CD14-positive monocyte (primary cell): ENCODE measurements around the gene ZNF608. TPM values are rescaled to one million over a fixed set of nuclear protein-coding genes. Genes with fewer than 3 reads are reported as not detected.

Experiments
- DNase-seq, 3 donors: peaks; one replicate each; pipeline ENCODE4 v3.0.0-alpha.2; 2011 to 2022
- H2AFZ ChIP-seq: 2 replicates; pipeline ENCODE4 v1.6.0; 2012; ENCODE audit warnings: mild to moderate bottlenecking, low read depth, low read length, inconsistent platforms; ENCODE audit not compliant: insufficient read depth, poor library complexity, severe bottlenecking
- H3K27ac ChIP-seq, 2 donors: 1 replicate in 1 of 2; 2 replicates in 1 of 2; pipeline ENCODE4 v1.5.1; 2012 to 2013; ENCODE audit warnings: low read length in 2 of 2, control low read depth in 1 of 2, inconsistent platforms in 1 of 2, low read depth in 1 of 2, mild to moderate bottlenecking in 1 of 2
- H3K27me3 ChIP-seq, 2 donors: one replicate each; pipeline versions ENCODE4 v1.6.0 to v1.6.1; 2011 to 2013; ENCODE audit warnings: low read length in 2 of 2; ENCODE audit not compliant: control insufficient read depth in 2 of 2, insufficient read depth in 2 of 2
- H3K36me3 ChIP-seq, 2 donors: replicated peaks in 1 of 2; 1 replicate in 1 of 2; 2 replicates in 1 of 2; pipeline versions ENCODE4 v1.5.1 to v1.6.1; 2012 to 2013; ENCODE audit warnings: low read length in 2 of 2, control low read depth in 1 of 2, inconsistent platforms in 1 of 2, mild to moderate bottlenecking in 1 of 2; ENCODE audit not compliant: insufficient read depth in 2 of 2, control insufficient read depth in 1 of 2
- H3K4me1 ChIP-seq, 2 donors: 1 replicate in 1 of 2; 2 replicates in 1 of 2; pipeline versions ENCODE4 v1.5.1 to v1.6.1; 2012 to 2013; ENCODE audit warnings: low read length in 2 of 2, control low read depth in 1 of 2, inconsistent platforms in 1 of 2, mild to moderate bottlenecking in 1 of 2, moderate library complexity in 1 of 2; ENCODE audit not compliant: insufficient read depth in 2 of 2, control insufficient read depth in 1 of 2
- H3K4me2 ChIP-seq: replicated peaks from 2 replicates; pipeline ENCODE3; 2012; ENCODE audit warnings: low read length, moderate library complexity, mild to moderate bottlenecking; ENCODE audit not compliant: poor library complexity, severe bottlenecking; ENCODE audit errors: extremely low read depth
- H3K4me3 ChIP-seq, 3 experiments: fragments of 200-600 bp in 1 of 3; sonication (generic) in 1 of 3; replicated peaks in 1 of 3; 1 replicate in 2 of 3; 2 replicates in 1 of 3; pipeline ENCODE4 v1.5.1; 2011 to 2013; ENCODE audit warnings: low read length in 3 of 3, mild to moderate bottlenecking in 3 of 3, control low read depth in 2 of 3, low read depth in 2 of 3, inconsistent platforms in 1 of 3, moderate library complexity in 1 of 3
- H3K79me2 ChIP-seq: 2 replicates; pipeline ENCODE4 v1.6.0; 2012; ENCODE audit warnings: mild to moderate bottlenecking, control low read depth, inconsistent platforms, low read length, moderate library complexity; ENCODE audit not compliant: insufficient read depth
- H3K9ac ChIP-seq: 2 replicates; pipeline ENCODE4 v1.6.0; 2017; ENCODE audit warnings: low read length, mild to moderate bottlenecking; ENCODE audit not compliant: insufficient read depth, poor library complexity, severe bottlenecking
- H3K9me3 ChIP-seq, 2 donors: replicated peaks in 1 of 2; 1 replicate in 1 of 2; 2 replicates in 1 of 2; pipeline versions ENCODE4 v1.5.1 to v1.6.1; 2012 to 2013; ENCODE audit warnings: low read length in 2 of 2, control low read depth in 1 of 2; ENCODE audit not compliant: control insufficient read depth in 1 of 2, insufficient read depth in 1 of 2
- H4K20me1 ChIP-seq: 2 replicates; pipeline ENCODE4 v1.6.0; 2012; ENCODE audit warnings: mild to moderate bottlenecking, low read length, control low read depth, moderate library complexity; ENCODE audit not compliant: insufficient read depth
- H3K27ac Mint-ChIP-seq, 7 donors: one replicate each; pipeline ENCODE4 v1.8.0; 2020; ENCODE audit warnings: mild to moderate bottlenecking in 7 of 7, mixed read lengths in 7 of 7, moderate library complexity in 6 of 7, inconsistent platforms in 2 of 7
- H3K27me3 Mint-ChIP-seq, 3 donors: one replicate each; pipeline ENCODE4 v1.8.0; 2021 to 2022; ENCODE audit warnings: low read depth in 3 of 3, mild to moderate bottlenecking in 3 of 3, mixed read lengths in 3 of 3, moderate library complexity in 3 of 3, inconsistent platforms in 1 of 3
- H3K36me3 Mint-ChIP-seq, 2 donors: one replicate each; pipeline ENCODE4 v1.8.0; 2020; ENCODE audit warnings: mixed read lengths in 2 of 2, inconsistent platforms in 1 of 2, mild to moderate bottlenecking in 1 of 2
- H3K4me1 Mint-ChIP-seq: one replicate; pipeline ENCODE4 v1.8.0; 2020; ENCODE audit warnings: mild to moderate bottlenecking, mixed read lengths
- H3K4me3 Mint-ChIP-seq, 2 donors: one replicate each; pipeline ENCODE4 v1.8.0; 2020; ENCODE audit warnings: mild to moderate bottlenecking in 2 of 2, mixed read lengths in 2 of 2, moderate library complexity in 1 of 2
- H3K9me3 Mint-ChIP-seq, 7 donors: one replicate each; pipeline ENCODE4 v1.8.0; 2020 to 2022; ENCODE audit warnings: mixed read lengths in 7 of 7, mild to moderate bottlenecking in 6 of 7, moderate library complexity in 6 of 7, inconsistent platforms in 2 of 7
- CTCF ChIP-seq: fragments of 200-600 bp; IDR thresholded peaks from one replicate; pipeline ENCODE4 v1.8.0; 2022; ENCODE audit warnings: antibody characterized with exemption, mild to moderate bottlenecking
- WGBS: methylation state at CpG from one replicate; pipeline ENCODE4 v1.1.5; 2013; ENCODE audit warnings: missing lambda C conversion rate; ENCODE audit not compliant: insufficient coverage; 5-methylcytosine and 5-hydroxymethylcytosine counted together
- intact Hi-C, 2 donors: fragments of 100-400 bp; cut with micrococcal nuclease; formaldehyde crosslinking; loops; one replicate each; pipeline versions ENCODE4 v1.15.0 to v1.15.1; 2023
- polyA plus RNA-seq, 3 donors: library from polyadenylated mRNA; depleted of rRNA in 1 of 3; unstranded in 2 of 3; stranded (reverse) in 1 of 3; fragments of 300-500 nt in 2 of 3; fragments of >200 nt in 1 of 3; fragmentation: Illumina TruSeq in 2 of 3; gene quantifications; 1 replicate in 2 of 3; 2 replicates in 1 of 3; pipeline ENCODE4 v1.2.3, GENCODE V29; 2012 to 2021

ZNF608 gene
- polyA plus RNA-seq, 3 donors, result 0.05 TPM; not detected in 2

DNA sequence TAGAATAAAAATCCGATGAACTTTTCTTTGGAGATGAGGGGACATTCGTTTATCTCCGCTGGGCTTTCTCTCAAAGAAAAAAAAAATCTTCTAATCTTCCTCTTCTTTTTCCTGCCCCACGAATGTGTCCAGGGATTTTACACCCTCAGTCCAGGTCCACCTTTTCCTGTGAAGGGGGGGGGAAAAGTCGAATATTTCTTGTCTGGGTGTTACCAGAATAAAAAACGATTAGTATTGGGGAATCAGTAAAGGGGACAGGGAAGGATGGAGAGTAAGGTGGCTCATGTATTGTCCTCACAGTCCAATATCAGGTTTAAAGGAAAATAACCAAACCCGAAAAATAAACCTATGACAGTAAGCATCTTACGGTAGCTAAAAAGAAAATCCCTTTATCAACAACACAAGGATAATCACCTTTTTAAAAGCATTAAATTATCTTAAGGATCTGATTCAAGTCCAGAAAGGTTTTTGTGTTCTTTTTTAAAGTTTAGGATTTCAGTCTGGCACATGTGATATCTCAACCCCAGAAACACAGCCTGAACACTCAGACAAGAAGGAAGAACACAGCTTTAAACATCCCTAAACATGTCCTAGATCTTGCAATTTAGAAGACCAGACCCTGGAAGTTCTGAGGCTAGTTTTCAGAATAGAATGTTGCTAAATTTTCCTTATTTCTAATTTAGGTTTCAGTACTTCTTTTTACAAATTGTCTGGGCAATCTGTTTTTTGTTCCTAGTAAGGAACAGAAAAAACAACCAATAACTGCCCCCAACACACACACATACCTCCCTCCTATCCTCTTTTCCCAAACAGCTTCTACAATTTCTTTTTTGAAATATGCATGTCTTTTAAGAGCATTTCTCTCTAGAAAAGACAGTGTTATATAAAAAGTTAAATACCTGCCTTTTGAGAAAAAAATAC lies 1.2 kb downstream of the ZNF608 start:
- WGBS, result no CpG with 5 or more reads among the region's 8 CpGs
- Histone ChIP-seq H3K4me1 (peaks cover 47 to 51% of the 10 kb centered on the region in 2 donors), H3K27ac (no peak overlapping the region), H3K79me2 (no peaks in the 10 kb centered on the region), H3K9me3 (no peaks in the 10 kb centered on the region), H4K20me1 (no peaks in the 10 kb centered on the region), H3K27me3 (peaks cover 21 to 28% of the 10 kb centered on the region in 2 donors), H3K4me2 (no peak overlapping the region), H3K36me3 (no peaks in the 10 kb centered on the region), H2AFZ (no peak overlapping the region), H3K9ac (no peak overlapping the region), H3K4me3 (no peak overlapping the region)
- Mint-ChIP-seq H3K9me3 (peaks cover 0 to 3% (median 0%) of the 10 kb centered on the region in 7 donors), H3K27me3 (peaks cover 5 to 13% (median 10%) of the 10 kb centered on the region in 3 donors), H3K36me3 (peaks cover 2 to 4% of the 10 kb centered on the region in 2 donors), H3K4me3 (peak overlapping the region in 1 of 2 donors; percentile 96), H3K27ac (peak overlapping the region in 1 of 7 donors; percentile 42), H3K4me1 (peaks cover 43% of the 10 kb centered on the region)
- DNase-seq, result no peak
- intact Hi-C loops, result loop anchor here in 1 of 2 donors (10.0 kb wide), 1 partner anchor 100 kb away; no protein-coding TSS in a partner anchor
- TF ChIP-seq CTCF, result no peak

- no peaks in the 10 kb centered on the region for H3K36me3 ChIP-seq
- peaks cover 19 to 28% of the 10 kb centered on the region in 2 donors for H3K27me3 ChIP-seq
- H3K4me3 Mint-ChIP-seq, result no peak overlapping the region
- no peaks in the 10 kb centered on the region for H3K79me2 ChIP-seq
- peak overlapping the region in 1 of 7 donors; percentile 42 for H3K27ac Mint-ChIP-seq
- no peak for TF ChIP-seq CTCF
- H2AFZ ChIP-seq, result peak overlapping the region; percentile 73
- intact Hi-C loops, result loop anchor here in 1 of 2 donors (10.0 kb wide), 1 partner anchor 100 kb away; no protein-coding TSS in a partner anchor
- no peak overlapping the region for H3K27ac ChIP-seq
- peak overlapping the region in 2 of 3 experiments; percentile 17 to 59 for H3K4me3 ChIP-seq
- H3K9me3 Mint-ChIP-seq, result peaks cover 0 to 3% (median 0%) of the 10 kb centered on the region in 7 donors
- peak in 2 of 3 donors; percentile 5 to 18 for DNase-seq
- no peaks in the 10 kb centered on the region for H3K9me3 ChIP-seq
- H3K4me2 ChIP-seq, result peak overlapping the region; percentile 70
- 4% methylated on average over 21 of the region's 27 CpGs for WGBS
- H4K20me1 ChIP-seq, result no peaks in the 10 kb centered on the region
- peaks cover 4 to 13% (median 10%) of the 10 kb centered on the region in 3 donors for H3K27me3 Mint-ChIP-seq
- peaks cover 2 to 4% of the 10 kb centered on the region in 2 donors for H3K36me3 Mint-ChIP-seq
- peaks cover 40% of the 10 kb centered on the region for H3K4me1 Mint-ChIP-seq
- no peak overlapping the region for H3K9ac ChIP-seq
- H3K4me1 ChIP-seq, result peaks cover 46 to 50% of the 10 kb centered on the region in 2 donors
Measured at GRCh38 chr5:124744170-124744971, 2.1 kb downstream of the ZNF608 start.
